ENCODE measurements around the gene SCRT2. TPM values are rescaled to one million over a fixed set of nuclear protein-coding genes. Genes with fewer than 3 reads are reported as not detected.

SCRT2 gene
- total and polyA plus RNA-seq, 5 donors from 2014 or later: not detected

DNA sequence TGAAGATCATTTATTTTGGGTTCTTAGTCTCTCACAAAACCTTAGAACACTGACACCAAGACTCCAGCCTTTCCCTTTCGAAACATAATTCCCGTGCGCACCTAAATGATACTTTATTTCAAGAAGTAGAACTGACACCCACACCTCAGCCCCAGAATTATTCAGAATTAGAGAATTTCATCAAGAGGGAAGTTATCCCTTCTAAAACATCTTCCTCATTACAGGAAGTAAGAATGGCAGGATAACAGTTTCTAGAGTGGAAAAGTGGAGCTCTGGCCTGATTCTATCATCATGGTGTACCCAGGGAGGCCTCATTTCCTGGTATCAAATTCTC, 21.2 kb downstream of the SCRT2 start:
- H3K4me1 Mint-ChIP-seq: peaks cover 5 to 34% (median 21%) of the 10 kb centered on the region in 4 donors
- DNase-seq (no peak), ATAC-seq (ENCODE audit: low read depth in 2 of 2) (no peak)
- Histone ChIP-seq H3K4me1 (ENCODE audit: control insufficient read depth, insufficient read depth, low read length, poor library complexity, severe bottlenecking) (peaks cover 24% of the 10 kb centered on the region), H3K36me3 (ENCODE audit: control insufficient read depth, insufficient read depth, low read length) (no peaks in the 10 kb centered on the region), H3K27ac (ENCODE audit: insufficient read depth, low read length, poor library complexity, severe bottlenecking) (no peak overlapping the region), H3K4me3 (ENCODE audit: low read depth, low read length) (peak overlapping the region; percentile 79), H3K27me3 (ENCODE audit: control insufficient read depth, insufficient read depth, low read length) (peaks cover 14% of the 10 kb centered on the region), H3K9me3 (ENCODE audit: control insufficient read depth in 2 of 2, low read length in 2 of 2) (no peaks in the 10 kb centered on the region)
- H3K9me3 Mint-ChIP-seq: peaks cover 0 to 2% (median 0%) of the 10 kb centered on the region in 7 donors
- H3K27ac Mint-ChIP-seq: no peak overlapping the region
- H3K36me3 Mint-ChIP-seq: peaks cover 7% of the 10 kb centered on the region
- H3K4me3 Mint-ChIP-seq: peak overlapping the region; percentile 76 to 86 (median 81)
- H3K27me3 Mint-ChIP-seq: peaks cover 20% of the 10 kb centered on the region

GRCh38 chr20:653590-654416, 21.8 kb downstream of the SCRT2 start:
- no peak for ATAC-seq (ENCODE audit: low read depth in 2 of 2)
- H3K4me1 ChIP-seq (ENCODE audit: control insufficient read depth, insufficient read depth, low read length, poor library complexity, severe bottlenecking): peaks cover 24% of the 10 kb centered on the region
- peaks cover 17% of the 10 kb centered on the region for H3K27me3 Mint-ChIP-seq
- H3K36me3 Mint-ChIP-seq: peaks cover 7% of the 10 kb centered on the region
- H3K4me1 Mint-ChIP-seq: peaks cover 5 to 34% (median 22%) of the 10 kb centered on the region in 4 donors
- no peaks in the 10 kb centered on the region for H3K9me3 ChIP-seq (ENCODE audit: control insufficient read depth in 2 of 2, low read length in 2 of 2)
- no peaks in the 10 kb centered on the region for H3K36me3 ChIP-seq (ENCODE audit: control insufficient read depth, insufficient read depth, low read length)
- H3K9me3 Mint-ChIP-seq: peaks cover 0 to 2% (median 0%) of the 10 kb centered on the region in 7 donors
- peak overlapping the region in 2 of 3 donors; percentile 42 to 67 for H3K27ac Mint-ChIP-seq
- DNase-seq: no peak
- H3K27ac ChIP-seq (ENCODE audit: insufficient read depth, low read length, poor library complexity, severe bottlenecking): peak overlapping the region; percentile 23
- peaks cover 9% of the 10 kb centered on the region for H3K27me3 ChIP-seq (ENCODE audit: control insufficient read depth, insufficient read depth, low read length)
- peak overlapping the region; percentile 76 to 86 (median 81) for H3K4me3 Mint-ChIP-seq
- peak overlapping the region; percentile 79 for H3K4me3 ChIP-seq (ENCODE audit: low read depth, low read length)

DNA sequence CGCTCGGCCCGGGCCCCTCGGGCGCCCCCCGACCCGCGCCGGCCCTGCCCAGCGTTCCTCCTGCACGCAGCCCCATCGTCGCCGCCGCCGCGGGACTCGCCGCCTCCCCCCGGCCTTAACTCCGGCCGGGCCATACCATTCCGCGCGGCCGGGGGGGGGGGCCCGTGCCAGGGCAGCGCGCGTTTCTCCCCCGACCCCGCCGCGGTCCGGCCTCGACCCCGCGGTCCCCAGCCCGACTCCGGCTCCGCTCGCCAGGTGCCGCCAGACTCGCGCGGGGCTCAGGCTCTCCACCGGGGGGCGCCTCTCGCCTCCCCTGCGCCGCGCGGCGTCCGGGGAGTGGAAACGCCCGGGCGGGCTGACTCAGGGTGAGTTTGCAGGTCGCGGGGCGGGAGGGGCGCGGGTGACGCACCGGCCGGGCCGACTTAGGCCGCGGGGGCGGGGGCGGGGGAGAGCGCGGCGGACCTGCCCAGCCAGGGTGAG, 22.5 kb downstream of the SCRT2 start, which contains the start of gene SRXN1:
TSS of gene SRXN1 (minus strand) at position 91 of the 480 bp plus-strand sequence. CDS start at position 76, 15 bp downstream.
- Mint-ChIP-seq H3K4me3 (peak within 1 kb of the TSS; percentile 83 to 93 (median 88)), H3K9me3 (no peaks in the 10 kb centered on the region), H3K27me3 (peaks cover 16% of the 10 kb centered on the region), H3K27ac (peak within 1 kb of the TSS; percentile 44 to 84 (median 67)), H3K36me3 (peaks cover 7% of the 10 kb centered on the region), H3K4me1 (peaks cover 5 to 34% (median 22%) of the 10 kb centered on the region in 4 donors)
- DNase-seq (peak; percentile 54 to 83 (median 64)), ATAC-seq (ENCODE audit: low read depth in 2 of 2) (peak; percentile 86 to 90)
- Histone ChIP-seq H3K36me3 (ENCODE audit: control insufficient read depth, insufficient read depth, low read length) (peaks cover 3% of the 10 kb centered on the region), H3K27me3 (ENCODE audit: control insufficient read depth, insufficient read depth, low read length) (peaks cover 3% of the 10 kb centered on the region), H3K4me3 (ENCODE audit: low read depth, low read length) (peak within 1 kb of the TSS; percentile 84), H3K9me3 (ENCODE audit: control insufficient read depth in 2 of 2, low read length in 2 of 2) (no peaks in the 10 kb centered on the region), H3K4me1 (ENCODE audit: control insufficient read depth, insufficient read depth, low read length, poor library complexity, severe bottlenecking) (peaks cover 24% of the 10 kb centered on the region), H3K27ac (ENCODE audit: insufficient read depth, low read length, poor library complexity, severe bottlenecking) (peak within 1 kb of the TSS; percentile 23)

DNA sequence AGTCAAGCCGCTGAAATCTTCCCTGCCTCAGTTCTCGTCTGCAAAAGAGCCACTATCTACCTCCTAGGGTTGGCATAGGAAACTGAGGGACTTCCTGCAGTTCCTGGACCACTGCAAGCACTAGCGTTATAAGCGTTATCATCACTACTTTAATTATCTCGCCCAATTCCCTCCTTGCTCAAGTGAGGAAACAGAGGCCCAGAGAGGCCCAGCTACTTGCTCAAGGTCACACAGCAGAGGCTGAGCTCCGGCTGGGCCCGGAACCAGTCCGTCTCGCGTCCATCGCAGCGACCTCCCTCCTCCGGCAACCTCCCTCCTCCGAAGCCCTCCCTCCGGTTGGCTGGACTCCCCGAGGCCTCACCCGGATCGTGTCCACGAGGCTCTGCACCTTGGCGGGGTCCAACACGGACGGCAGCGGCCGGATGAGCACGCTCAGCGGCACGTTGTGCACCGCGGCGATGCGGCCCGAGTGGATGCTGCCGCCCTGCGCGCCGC, 22.9 kb downstream of the SCRT2 start:
- peaks cover 8% of the 10 kb centered on the region for H3K36me3 ChIP-seq (ENCODE audit: control insufficient read depth, insufficient read depth, low read length)
- peaks cover 24% of the 10 kb centered on the region for H3K4me1 ChIP-seq (ENCODE audit: control insufficient read depth, insufficient read depth, low read length, poor library complexity, severe bottlenecking)
- peaks cover 2% of the 10 kb centered on the region for H3K27me3 ChIP-seq (ENCODE audit: control insufficient read depth, insufficient read depth, low read length)
- DNase-seq: peak in 1 of 3 donors; percentile 45
- no peaks in the 10 kb centered on the region for H3K9me3 ChIP-seq (ENCODE audit: control insufficient read depth in 2 of 2, low read length in 2 of 2)
- Mint-ChIP-seq H3K9me3 (no peaks in the 10 kb centered on the region), H3K27me3 (peaks cover 11% of the 10 kb centered on the region), H3K4me1 (peaks cover 5 to 34% (median 22%) of the 10 kb centered on the region in 4 donors), H3K4me3 (peak overlapping the region; percentile 83 to 93 (median 88)), H3K27ac (peak overlapping the region; percentile 44 to 84 (median 67)), H3K36me3 (peaks cover 10% of the 10 kb centered on the region)
- ATAC-seq (ENCODE audit: low read depth in 2 of 2): no peak
- H3K4me3 ChIP-seq (ENCODE audit: low read depth, low read length): peak overlapping the region; percentile 84
- H3K27ac ChIP-seq (ENCODE audit: insufficient read depth, low read length, poor library complexity, severe bottlenecking): no peak overlapping the region

DNA sequence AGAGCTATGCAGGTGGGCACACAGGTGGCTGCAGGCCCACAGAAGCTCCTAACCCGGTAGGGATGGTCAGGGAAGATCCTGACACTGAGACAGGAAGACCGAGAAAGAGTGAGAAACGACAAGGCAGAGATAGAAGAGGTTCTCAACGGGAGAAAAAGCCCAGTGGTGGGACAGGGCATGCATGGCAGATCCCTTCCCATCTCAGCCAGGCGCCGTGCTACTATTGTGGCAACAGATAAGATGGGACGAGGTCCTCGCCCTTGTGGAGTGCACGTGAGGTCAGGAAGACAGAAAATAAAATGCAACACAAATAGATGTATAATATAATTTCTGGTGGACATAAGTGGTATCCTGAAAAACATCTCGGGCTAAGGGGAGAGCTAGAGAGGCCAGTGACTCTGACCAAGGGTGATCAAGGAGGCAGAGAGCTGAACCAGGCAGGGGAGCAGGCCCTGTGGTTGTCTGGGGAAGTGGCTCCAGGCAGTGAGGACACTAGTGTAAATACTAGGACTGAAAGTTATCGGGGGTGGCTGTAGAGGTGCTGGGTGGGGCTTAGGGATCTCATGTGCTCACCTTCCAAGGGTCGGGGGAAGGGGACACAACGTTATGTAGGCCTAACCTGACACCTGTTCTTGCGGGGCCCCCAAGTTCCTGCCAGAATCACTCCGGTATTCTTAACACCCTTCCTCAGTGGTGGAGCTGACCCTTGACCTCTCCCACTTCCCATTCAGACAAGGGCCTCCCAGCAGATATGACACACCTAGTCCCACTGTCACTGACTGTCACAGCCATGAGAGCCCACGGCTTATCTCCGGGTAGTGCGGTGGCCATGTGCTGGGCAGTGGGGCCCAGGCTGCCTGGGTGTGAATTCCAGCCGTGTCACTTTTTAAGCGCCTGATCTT, 23.6 kb downstream of the SCRT2 start:
- no peak overlapping the region for H3K27ac ChIP-seq (ENCODE audit: insufficient read depth, low read length, poor library complexity, severe bottlenecking)
- DNase-seq (peak in 1 of 3 donors; percentile 22), ATAC-seq (ENCODE audit: low read depth in 2 of 2) (no peak)
- Mint-ChIP-seq H3K4me1 (peaks cover 5 to 34% (median 22%) of the 10 kb centered on the region in 4 donors), H3K9me3 (no peaks in the 10 kb centered on the region), H3K27ac (peak overlapping the region; percentile 44 to 84 (median 67)), H3K36me3 (peaks cover 10% of the 10 kb centered on the region), H3K4me3 (peak overlapping the region; percentile 83 to 93 (median 88)), H3K27me3 (peaks cover 5% of the 10 kb centered on the region)
- H3K36me3 ChIP-seq (ENCODE audit: control insufficient read depth, insufficient read depth, low read length): peaks cover 11% of the 10 kb centered on the region
- no peaks in the 10 kb centered on the region for H3K27me3 ChIP-seq (ENCODE audit: control insufficient read depth, insufficient read depth, low read length)
- no peaks in the 10 kb centered on the region for H3K9me3 ChIP-seq (ENCODE audit: control insufficient read depth in 2 of 2, low read length in 2 of 2)
- peaks cover 24% of the 10 kb centered on the region for H3K4me1 ChIP-seq (ENCODE audit: control insufficient read depth, insufficient read depth, low read length, poor library complexity, severe bottlenecking)
- H3K4me3 ChIP-seq (ENCODE audit: low read depth, low read length): peak overlapping the region; percentile 84

DNA sequence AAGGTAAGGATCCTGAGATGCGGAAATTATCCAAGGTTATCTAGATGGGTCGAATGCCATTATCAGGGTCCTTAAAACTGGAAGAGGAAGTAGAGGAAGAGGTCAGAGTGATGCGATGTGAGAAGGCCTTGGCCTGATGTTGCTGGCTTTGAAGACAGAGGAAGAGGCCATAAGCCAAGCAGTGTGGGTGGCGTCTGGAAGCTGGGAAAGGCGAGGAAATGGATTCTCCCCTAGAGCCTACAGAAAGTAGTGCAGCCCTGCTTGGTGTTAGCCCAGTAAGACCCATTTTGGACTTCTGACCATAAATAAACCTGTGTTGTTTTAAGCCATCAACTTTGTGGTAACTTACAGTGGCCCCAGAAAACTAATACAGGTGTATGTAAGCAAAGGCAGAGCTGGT, 24.6 kb downstream of the SCRT2 start:
- Mint-ChIP-seq H3K27ac (peak overlapping the region in 1 of 3 donors; percentile 30), H3K4me3 (peak overlapping the region; percentile 17 to 90 (median 49)), H3K9me3 (no peaks in the 10 kb centered on the region), H3K4me1 (peaks cover 5 to 36% (median 23%) of the 10 kb centered on the region in 4 donors), H3K27me3 (no peaks in the 10 kb centered on the region), H3K36me3 (peaks cover 10% of the 10 kb centered on the region)
- Histone ChIP-seq H3K4me1 (ENCODE audit: control insufficient read depth, insufficient read depth, low read length, poor library complexity, severe bottlenecking) (peaks cover 24% of the 10 kb centered on the region), H3K27ac (ENCODE audit: insufficient read depth, low read length, poor library complexity, severe bottlenecking) (no peak overlapping the region), H3K9me3 (ENCODE audit: control insufficient read depth in 2 of 2, low read length in 2 of 2) (no peaks in the 10 kb centered on the region), H3K4me3 (ENCODE audit: low read depth, low read length) (no peak overlapping the region), H3K27me3 (ENCODE audit: control insufficient read depth, insufficient read depth, low read length) (no peaks in the 10 kb centered on the region), H3K36me3 (ENCODE audit: control insufficient read depth, insufficient read depth, low read length) (peaks cover 12% of the 10 kb centered on the region)
- DNase-seq (no peak), ATAC-seq (ENCODE audit: low read depth in 2 of 2) (no peak)

- peaks cover 10% of the 10 kb centered on the region for H3K36me3 Mint-ChIP-seq
- no peaks in the 10 kb centered on the region for H3K27me3 Mint-ChIP-seq
- DNase-seq: no peak
- Histone ChIP-seq H3K4me1 (ENCODE audit: control insufficient read depth, insufficient read depth, low read length, poor library complexity, severe bottlenecking) (peaks cover 30% of the 10 kb centered on the region), H3K27ac (ENCODE audit: insufficient read depth, low read length, poor library complexity, severe bottlenecking) (no peak overlapping the region), H3K36me3 (ENCODE audit: control insufficient read depth, insufficient read depth, low read length) (peaks cover 12% of the 10 kb centered on the region), H3K27me3 (ENCODE audit: control insufficient read depth, insufficient read depth, low read length) (no peaks in the 10 kb centered on the region), H3K9me3 (ENCODE audit: control insufficient read depth in 2 of 2, low read length in 2 of 2) (no peaks in the 10 kb centered on the region), H3K4me3 (ENCODE audit: low read depth, low read length) (no peak overlapping the region)
- peak overlapping the region in 2 of 4 donors; percentile 67 to 90 for H3K4me3 Mint-ChIP-seq
- peaks cover 5 to 42% (median 28%) of the 10 kb centered on the region in 4 donors for H3K4me1 Mint-ChIP-seq
- ATAC-seq (ENCODE audit: low read depth in 2 of 2): no peak
- H3K9me3 Mint-ChIP-seq: no peaks in the 10 kb centered on the region
- H3K27ac Mint-ChIP-seq: peak overlapping the region in 2 of 3 donors; percentile 30 to 43
Observed at GRCh38 chr20:650281-650680, 25.3 kb downstream of the SCRT2 start.

All from CD4-positive, CD25-positive, alpha-beta regulatory T cell (primary cell).